ENCODE results near the gene HOXD4. TPM values are rescaled to one million over a fixed set of nuclear protein-coding genes. Genes with fewer than 3 reads are reported as not detected.

The HOXD4 gene
- total and polyA plus RNA-seq, 3 donors from 2014 or later, result 2.7 to 13.3 (median 11.5) TPM

DNA sequence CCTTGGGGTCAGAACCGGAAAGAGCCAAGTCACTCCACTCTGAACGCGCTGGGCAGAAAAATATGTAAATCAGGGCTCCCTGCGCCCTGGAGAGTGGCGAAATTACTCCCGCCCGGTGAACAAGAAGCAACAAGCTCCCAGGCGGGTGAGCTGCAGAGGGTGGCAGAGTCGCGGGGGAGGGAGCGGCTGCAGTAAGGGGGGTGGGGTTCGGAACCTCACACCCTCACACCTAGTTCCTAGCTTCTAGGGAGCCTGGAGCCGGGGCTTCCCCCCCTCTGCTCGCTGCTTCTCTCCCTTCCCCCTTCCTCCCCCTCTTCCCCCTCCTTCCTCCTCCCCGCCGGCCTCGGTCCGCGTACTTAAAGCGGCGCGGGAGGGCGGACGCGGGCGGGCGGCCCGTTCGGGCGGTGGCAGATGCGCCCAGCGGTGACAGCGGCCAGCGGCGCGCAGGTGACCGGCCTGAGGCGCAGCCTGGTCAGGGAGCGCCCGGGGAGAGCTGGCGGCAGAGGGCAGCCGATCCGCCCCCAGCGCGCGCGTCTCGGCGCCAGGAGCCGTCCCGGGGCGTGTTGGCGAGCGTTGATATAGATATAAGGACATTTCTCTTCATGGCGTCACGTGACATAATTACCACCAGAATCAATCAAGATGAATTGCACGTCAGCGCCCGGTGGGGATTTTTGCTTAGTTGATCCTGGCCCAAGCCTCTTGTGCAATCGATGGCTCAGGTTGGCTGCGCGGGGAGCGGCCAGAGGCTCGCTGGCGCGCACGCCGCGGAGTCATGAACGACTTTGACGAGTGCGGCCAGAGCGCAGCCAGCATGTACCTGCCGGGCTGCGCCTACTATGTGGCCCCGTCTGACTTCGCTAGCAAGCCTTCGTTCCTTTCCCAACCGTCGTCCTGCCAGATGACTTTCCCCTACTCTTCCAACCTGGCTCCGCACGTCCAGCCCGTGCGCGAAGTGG is 44.5 kb upstream of the HOXD4 start, which contains the start of gene HOXD11:
Gene HOXD11 (plus strand): TSS at position 700 of the 959 bp plus-strand sequence. CDS start 76 bp downstream, at position 776.
- H3K36me3 ChIP-seq (ENCODE audit: low read depth, missing control alignments), result no peaks in the 10 kb centered on the region
- TF ChIP-seq CTCF (IDR thresholded peaks at IDR 0.05), result no peak
- TF ChIP-seq POLR2A (IDR thresholded peaks at IDR 0.05), result no peak
- intact Hi-C loops (cut with DNase I; ENCODE audit: low total_unique reads), result no loop called here
- no peaks in the 10 kb centered on the region for H3K27me3 ChIP-seq
- H3K9me3 ChIP-seq, result no peaks in the 10 kb centered on the region
- peaks cover 6% of the 10 kb centered on the region for H3K4me1 ChIP-seq
- no peak within 1 kb of the TSS for H3K27ac ChIP-seq
- DNase-seq, result no peak
- peak within 1 kb of the TSS; percentile 19 to 23 for H3K4me3 ChIP-seq
- WGBS, 2 donors, result 6% methylated on average over 52 to 79 of the region's 85 CpGs

- TF ChIP-seq CTCF (IDR thresholded peaks at IDR 0.05) (no peak), POLR2A (IDR thresholded peaks at IDR 0.05) (no peak)
- Histone ChIP-seq H3K4me3 (peak overlapping the region in 1 of 2 donors; percentile 7), H3K27ac (no peak overlapping the region), H3K27me3 (no peaks in the 10 kb centered on the region), H3K4me1 (peaks cover 6% of the 10 kb centered on the region), H3K36me3 (ENCODE audit: low read depth, missing control alignments) (no peaks in the 10 kb centered on the region), H3K9me3 (no peaks in the 10 kb centered on the region)
- no peak for DNase-seq
- 4% methylated on average over 20 of the region's 59 CpGs; no CpG with 5 or more reads in 1 of the 2 donors for WGBS, 2 donors
- intact Hi-C loops (cut with DNase I; ENCODE audit: low total_unique reads), result no loop called here
Observed at GRCh38 chr2:176107731-176108181, 43.6 kb upstream of the HOXD4 start.

DNA sequence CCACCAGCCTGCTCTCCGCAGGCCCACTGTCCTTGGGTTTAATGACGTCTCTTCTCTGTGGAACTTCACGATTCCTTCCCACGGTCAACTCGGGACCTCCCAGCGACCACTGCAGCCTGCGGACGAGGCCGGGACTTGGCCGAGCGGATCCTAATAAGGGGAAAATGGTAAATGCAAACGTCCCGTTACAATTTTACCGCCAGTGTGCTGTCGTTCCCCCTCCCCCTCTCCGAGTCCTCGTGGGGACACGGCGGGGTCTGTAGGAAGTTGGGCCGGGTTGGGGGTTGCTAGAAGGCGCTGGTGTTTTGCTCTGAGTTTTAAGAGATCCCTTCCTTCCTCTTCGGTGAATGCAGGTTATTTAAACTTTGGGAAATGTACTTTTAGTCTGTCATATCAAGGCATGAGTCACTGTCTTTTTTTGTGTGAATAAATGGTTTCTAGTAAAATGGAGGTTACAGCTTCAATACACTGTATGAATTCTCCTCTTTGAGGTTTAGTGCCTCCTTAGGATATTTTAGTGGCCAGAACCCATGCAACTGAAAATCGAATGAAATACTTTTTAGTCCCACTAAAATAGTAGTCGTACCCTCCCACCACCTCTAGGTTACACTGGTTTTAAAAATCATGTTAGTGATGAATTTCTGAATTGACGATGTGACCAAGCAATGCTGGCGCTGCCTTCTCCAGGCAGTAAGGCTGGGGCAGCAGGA is 42.0 kb upstream of the HOXD4 start:
- 31 to 36% methylated on average over 26 of the region's 26 CpGs for WGBS, 2 donors
- H3K4me3 ChIP-seq, result peak overlapping the region in 1 of 2 donors; percentile 26
- intact Hi-C loops (cut with DNase I; ENCODE audit: low total_unique reads), result no loop called here

DNA sequence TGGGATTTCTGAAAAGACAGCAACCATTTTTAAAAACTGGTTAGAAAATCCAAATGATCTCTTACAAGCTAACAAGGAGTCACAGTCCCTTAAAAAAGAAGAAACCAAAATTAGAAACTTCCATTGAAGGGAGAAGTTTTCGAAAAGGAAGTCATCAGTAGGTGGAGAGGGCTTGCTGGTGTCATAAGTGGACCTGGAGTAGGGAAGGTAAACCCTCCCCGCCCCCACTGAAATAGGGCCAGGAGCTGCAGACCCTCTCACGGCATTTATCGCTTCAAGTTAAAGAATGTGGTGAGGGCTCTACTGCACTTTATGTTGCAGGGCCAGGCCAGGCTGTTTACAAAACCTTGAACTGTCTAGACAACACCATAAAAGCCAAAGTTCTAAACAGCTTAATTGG is 41.4 kb upstream of the HOXD4 start:
- H3K4me1 ChIP-seq, result peaks cover 2% of the 10 kb centered on the region
- 54 to 62% methylated on average over 4 of the region's 4 CpGs for WGBS, 2 donors
- no peak overlapping the region for H3K27ac ChIP-seq
- intact Hi-C loops (cut with DNase I; ENCODE audit: low total_unique reads), result no loop called here
- TF ChIP-seq POLR2A (IDR thresholded peaks at IDR 0.05) (no peak), CTCF (IDR thresholded peaks at IDR 0.05) (no peak)
- peak overlapping the region in 1 of 2 donors; percentile 26 for H3K4me3 ChIP-seq
- no peaks in the 10 kb centered on the region for H3K36me3 ChIP-seq (ENCODE audit: low read depth, missing control alignments)
- no peaks in the 10 kb centered on the region for H3K27me3 ChIP-seq
- no peak for DNase-seq
- H3K9me3 ChIP-seq, result no peaks in the 10 kb centered on the region

More for the DNA sequence above, 42.0 kb upstream of the HOXD4 start:
- TF ChIP-seq POLR2A (IDR thresholded peaks at IDR 0.05) (no peak), CTCF (IDR thresholded peaks at IDR 0.05) (no peak)
- H3K27ac ChIP-seq, result peak overlapping the region in 1 of 2 donors; percentile 11
- peaks cover 4% of the 10 kb centered on the region for H3K4me1 ChIP-seq
- H3K27me3 ChIP-seq, result no peaks in the 10 kb centered on the region
- DNase-seq, result no peak
- H3K9me3 ChIP-seq, result no peaks in the 10 kb centered on the region
- H3K36me3 ChIP-seq (ENCODE audit: low read depth, missing control alignments), result no peaks in the 10 kb centered on the region
